Measurements from ENCODE around the gene F5.

Gene F5

DNA sequence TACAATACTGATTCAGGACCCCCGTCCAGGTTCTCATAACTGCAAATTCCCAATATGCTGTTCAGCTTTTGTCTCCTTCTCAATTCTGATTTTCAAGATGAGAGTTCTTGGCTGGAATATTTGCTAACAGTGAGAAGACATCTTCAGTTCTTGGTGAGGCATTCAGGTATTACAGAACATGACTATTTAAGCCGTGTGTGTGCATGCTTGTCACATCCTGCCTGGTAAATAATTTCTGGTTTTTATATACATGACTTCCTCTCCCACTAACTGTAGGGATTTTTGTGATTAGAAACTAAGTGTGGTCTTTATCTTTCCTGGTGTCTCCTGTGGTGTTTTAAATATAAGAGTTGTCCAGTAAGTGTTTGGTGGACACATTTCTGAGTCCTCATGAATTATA, 90.4 kb downstream of the F5 start:
- Histone ChIP-seq H3K79me2 (ENCODE audit: insufficient read depth, low read length) (no peaks in the 10 kb centered on the region), H2AFZ (ENCODE audit: low read depth, low read length) (no peak overlapping the region), H3K4me2 (ENCODE audit: insufficient read depth, low read length) (no peak overlapping the region), H3K9me3 (ENCODE audit: insufficient read depth, low read length, severe bottlenecking) (no peaks in the 10 kb centered on the region), H3K27ac (ENCODE audit: low read length) (no peak overlapping the region), H3K36me3 (ENCODE audit: insufficient read depth, low read length) (no peaks in the 10 kb centered on the region), H3K4me1 (ENCODE audit: insufficient read depth, low read length) (no peaks in the 10 kb centered on the region), H3K4me3 (ENCODE audit: low read depth in 1 of 2, low read length in 2 of 2) (no peak overlapping the region), H4K20me1 (ENCODE audit: insufficient read depth, low read length) (no peaks in the 10 kb centered on the region), H3K9ac (ENCODE audit: low read depth, low read length) (no peak overlapping the region), H3K27me3 (ENCODE audit: insufficient read depth, low read length, poor library complexity) (no peaks in the 10 kb centered on the region)
- TF ChIP-seq CTCF (IDR thresholded peaks at IDR 0.05; ENCODE audit: borderline replicate concordance, extremely low read depth, low read length, poor library complexity, severe bottlenecking) (no peak), EZH2 (IDR thresholded peaks at IDR 0.05; ENCODE audit: borderline replicate concordance, low read depth, low read length, severe bottlenecking) (no peak)
- DNase-seq (no peak), ATAC-seq (ENCODE audit: insufficient read depth, low read depth) (no peak)

DNA sequence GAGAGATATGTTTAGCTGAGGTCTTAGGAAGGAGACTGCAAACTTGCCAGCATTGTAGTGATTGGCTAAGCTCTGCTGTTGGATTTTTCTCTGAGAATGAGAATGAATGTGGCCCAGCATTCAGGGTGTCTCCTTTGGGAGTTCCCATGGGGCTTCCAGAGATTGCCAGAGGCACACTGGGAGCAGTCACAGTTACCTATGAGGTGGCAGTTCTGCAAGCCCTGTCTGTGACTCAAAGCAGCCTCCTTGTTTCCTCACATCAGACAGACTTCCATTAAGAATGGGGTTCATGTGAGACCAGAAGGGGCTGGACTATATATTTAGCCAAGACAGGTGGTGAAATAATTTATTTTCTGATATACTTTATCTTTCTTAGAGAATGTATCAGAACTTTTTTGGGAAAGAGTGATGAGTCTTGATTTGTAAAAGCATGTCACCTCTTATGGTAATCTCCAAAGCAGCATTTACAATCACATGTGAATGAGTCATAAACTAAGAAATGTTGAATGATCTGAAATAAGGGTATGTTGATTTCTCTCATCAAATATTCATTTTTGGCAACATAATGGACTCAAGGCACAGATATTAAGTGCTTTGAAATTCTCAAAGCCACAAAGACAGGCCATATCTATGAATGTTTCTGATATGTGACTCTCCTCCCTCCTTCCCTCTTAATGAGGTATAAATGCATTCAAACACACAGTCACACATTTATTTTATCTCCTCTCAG, 91.1 kb downstream of the F5 start:
- no peak overlapping the region for H3K27ac ChIP-seq (ENCODE audit: low read length)
- ATAC-seq (ENCODE audit: insufficient read depth, low read depth): no peak
- TF ChIP-seq CTCF (IDR thresholded peaks at IDR 0.05; ENCODE audit: borderline replicate concordance, extremely low read depth, low read length, poor library complexity, severe bottlenecking) (no peak), EZH2 (IDR thresholded peaks at IDR 0.05; ENCODE audit: borderline replicate concordance, low read depth, low read length, severe bottlenecking) (no peak)

GRCh38 chr1:169494343-169494742, 91.9 kb downstream of the F5 start:
- H3K4me1 ChIP-seq (ENCODE audit: insufficient read depth, low read length): no peaks in the 10 kb centered on the region
- TF ChIP-seq EZH2 (IDR thresholded peaks at IDR 0.05; ENCODE audit: borderline replicate concordance, low read depth, low read length, severe bottlenecking): no peak
- no peak for TF ChIP-seq CTCF (IDR thresholded peaks at IDR 0.05; ENCODE audit: borderline replicate concordance, extremely low read depth, low read length, poor library complexity, severe bottlenecking)
- H3K9me3 ChIP-seq (ENCODE audit: insufficient read depth, low read length, severe bottlenecking): no peaks in the 10 kb centered on the region
- H3K4me2 ChIP-seq (ENCODE audit: insufficient read depth, low read length): no peak overlapping the region
- H3K9ac ChIP-seq (ENCODE audit: low read depth, low read length): no peak overlapping the region
- no peak overlapping the region for H3K27ac ChIP-seq (ENCODE audit: low read length)
- H3K36me3 ChIP-seq (ENCODE audit: insufficient read depth, low read length): no peaks in the 10 kb centered on the region
- H3K4me3 ChIP-seq (ENCODE audit: low read depth in 1 of 2, low read length in 2 of 2): no peak overlapping the region
- no peak for ATAC-seq (ENCODE audit: insufficient read depth, low read depth)
- no peaks in the 10 kb centered on the region for H3K79me2 ChIP-seq (ENCODE audit: insufficient read depth, low read length)
- no peak overlapping the region for H2AFZ ChIP-seq (ENCODE audit: low read depth, low read length)
- no peak for DNase-seq
- no peaks in the 10 kb centered on the region for H3K27me3 ChIP-seq (ENCODE audit: insufficient read depth, low read length, poor library complexity)
- H4K20me1 ChIP-seq (ENCODE audit: insufficient read depth, low read length): no peaks in the 10 kb centered on the region

More for the DNA sequence above, 91.1 kb downstream of the F5 start:
- H3K9ac ChIP-seq (ENCODE audit: low read depth, low read length): no peak overlapping the region
- H3K4me1 ChIP-seq (ENCODE audit: insufficient read depth, low read length): no peaks in the 10 kb centered on the region
- no peaks in the 10 kb centered on the region for H4K20me1 ChIP-seq (ENCODE audit: insufficient read depth, low read length)
- H3K4me2 ChIP-seq (ENCODE audit: insufficient read depth, low read length): no peak overlapping the region
- H3K9me3 ChIP-seq (ENCODE audit: insufficient read depth, low read length, severe bottlenecking): no peaks in the 10 kb centered on the region
- H2AFZ ChIP-seq (ENCODE audit: low read depth, low read length): no peak overlapping the region
- no peaks in the 10 kb centered on the region for H3K79me2 ChIP-seq (ENCODE audit: insufficient read depth, low read length)
- no peak for DNase-seq
- no peaks in the 10 kb centered on the region for H3K27me3 ChIP-seq (ENCODE audit: insufficient read depth, low read length, poor library complexity)
- no peak overlapping the region for H3K4me3 ChIP-seq (ENCODE audit: low read depth in 1 of 2, low read length in 2 of 2)
- H3K36me3 ChIP-seq (ENCODE audit: insufficient read depth, low read length): no peaks in the 10 kb centered on the region
